GM23248 (cell line): ENCODE results near the gene PPP2R3B.

Experiments
- EZH2 ChIP-seq: fragments of 200-600 bp; sonication (generic); IDR thresholded peaks from 2 replicates; pipeline ENCODE4 v1.6.1; 2018; ENCODE audit warnings: antibody characterized with exemption, mild to moderate bottlenecking; ENCODE audit not compliant: insufficient read depth, poor library complexity, severe bottlenecking
- EZH2phosphoT487 ChIP-seq: fragments of 200-600 bp; sonication (generic); IDR thresholded peaks from 2 replicates; pipeline ENCODE4 v1.6.1; 2018; ENCODE audit warnings: antibody characterized with exemption, moderate library complexity, mild to moderate bottlenecking, low read depth; ENCODE audit not compliant: insufficient read depth

GRCh38 chrX:314781-315595 lies 71.7 kb downstream of the PPP2R3B start:
- TF ChIP-seq EZH2 (no peak), EZH2phosphoT487 (no peak)
